HG03342 (cell line): ENCODE results near the gene DNAJB14.
A peak's percentile ranks its signal among the peaks of the same experiment; 100 is the strongest.

Experiments used
- ATAC-seq: cut with Tn5 transposase; IDR thresholded peaks from one replicate; pipeline ENCODE4 v1.9.1; 2021; ENCODE audit warnings: mild to moderate bottlenecking, moderate library complexity; ENCODE audit not compliant: unreplicated experiment

DNAJB14 gene

DNA sequence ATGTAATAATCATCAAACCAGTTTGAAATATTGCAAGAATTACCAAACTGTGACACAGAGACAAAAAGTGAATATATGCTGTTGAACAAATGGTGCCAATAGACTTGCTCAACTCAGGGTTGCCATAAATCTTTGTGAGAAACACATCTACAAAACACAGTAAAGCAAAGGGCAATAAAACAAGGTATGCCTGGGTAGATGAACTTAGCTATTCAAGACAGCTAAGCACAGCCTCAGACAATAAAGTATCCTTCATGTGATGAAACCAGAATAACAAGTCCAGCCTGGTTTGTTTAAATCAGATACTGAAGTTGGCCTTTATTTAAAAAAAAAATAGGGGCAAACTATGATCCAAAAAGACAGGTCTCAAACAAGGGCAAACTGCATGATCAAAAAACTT is 71.3 kb downstream of the DNAJB14 start:
- ATAC-seq, result no peak

DNA sequence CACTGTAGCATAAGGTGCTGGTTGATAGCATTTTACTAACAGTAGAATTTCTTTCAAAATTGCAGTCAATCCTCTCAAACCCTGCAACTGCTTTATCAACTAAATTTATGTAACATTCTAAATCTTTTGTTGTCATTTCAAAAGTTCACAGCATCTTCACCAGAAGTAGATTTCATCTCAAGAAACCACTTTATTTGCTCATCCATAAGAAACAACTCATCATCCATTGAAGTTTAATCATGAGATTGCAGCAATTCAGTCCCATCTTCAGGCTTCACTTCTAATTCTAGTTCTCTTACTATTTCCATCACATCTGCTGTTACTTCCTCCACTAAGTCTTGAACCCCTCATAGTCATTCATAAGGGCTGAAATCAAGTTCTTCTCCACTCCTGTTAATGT is 73.8 kb downstream of the DNAJB14 start:
- ATAC-seq, result no peak

DNA sequence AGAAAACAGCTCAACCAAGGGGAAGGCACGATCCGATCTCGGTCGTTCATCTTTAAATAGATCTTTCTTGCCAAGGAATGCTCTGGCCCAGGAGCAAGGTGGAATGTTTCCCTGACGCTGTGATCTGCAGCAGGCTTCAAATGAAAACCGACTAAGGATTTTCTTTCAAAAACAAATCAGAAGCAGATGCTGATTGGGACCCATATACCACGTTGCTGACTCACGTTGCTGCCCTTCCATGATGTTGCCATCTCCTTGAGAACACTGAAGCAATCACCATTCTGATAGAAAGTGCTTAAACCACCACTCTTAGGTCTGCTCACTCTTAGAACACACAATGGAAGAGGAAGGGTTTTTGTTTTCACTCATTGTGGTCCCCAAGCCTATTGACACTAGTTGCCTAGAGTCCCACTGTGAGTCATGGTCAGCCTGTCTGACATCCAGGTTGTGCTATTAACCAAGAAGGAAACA is 78.3 kb downstream of the DNAJB14 start:
- ATAC-seq, result peak; percentile 67

DNA sequence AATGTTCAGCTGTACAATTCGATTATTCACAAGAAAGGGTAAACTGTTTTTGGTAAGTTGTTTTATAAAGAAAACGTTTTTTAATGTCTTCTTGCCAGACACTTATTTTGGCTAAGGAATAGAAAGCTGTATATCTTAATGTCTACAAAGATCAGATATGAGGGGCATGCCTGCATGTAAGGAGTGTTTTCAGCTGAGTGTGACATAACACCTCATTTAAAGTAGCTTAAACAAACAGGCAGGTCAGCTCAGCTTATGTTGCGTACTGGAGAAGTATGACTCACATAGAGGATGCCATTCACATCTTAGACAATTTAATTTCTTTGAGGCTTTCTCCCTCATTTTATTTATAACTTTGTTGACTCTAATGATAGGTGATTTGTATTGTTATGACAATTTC is 82.6 kb downstream of the DNAJB14 start:
- no peak for ATAC-seq

DNA sequence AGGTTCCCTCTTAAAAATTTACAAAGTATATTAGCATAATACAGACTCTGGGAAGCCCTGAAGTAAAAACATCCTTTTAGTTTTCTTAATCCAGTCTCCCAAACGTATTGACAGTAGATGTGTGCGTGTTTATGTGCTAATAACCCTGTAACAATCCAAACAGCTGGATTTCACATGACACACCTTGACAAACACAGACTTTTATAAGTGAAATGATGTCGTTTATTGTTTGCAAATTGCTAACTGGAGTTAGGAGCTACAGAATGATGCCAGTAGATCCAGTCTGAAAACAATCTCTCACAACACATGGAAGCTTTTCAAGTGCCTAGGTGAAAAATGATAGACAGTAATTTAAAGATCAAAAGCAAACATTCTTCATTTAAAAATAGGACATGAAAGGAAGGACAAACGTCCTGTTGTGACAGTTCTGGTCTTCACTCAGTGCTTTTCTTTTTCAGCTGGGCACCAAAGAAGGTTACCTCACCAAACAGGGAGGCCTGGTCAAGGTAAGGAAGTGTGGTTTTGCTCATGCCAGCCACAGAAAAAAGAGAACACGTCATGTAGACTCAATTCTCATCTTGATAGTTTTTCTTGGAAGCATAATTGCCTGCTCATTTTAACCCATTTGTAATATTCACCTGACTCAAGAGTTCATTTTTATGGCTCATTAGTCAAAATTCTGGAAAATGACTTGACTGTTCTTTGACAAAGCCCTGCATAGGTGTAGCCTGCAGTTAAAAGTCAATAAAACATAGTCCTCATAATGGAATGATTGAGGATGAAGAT is 85.1 kb downstream of the DNAJB14 start:
- ATAC-seq, result no peak

DNA sequence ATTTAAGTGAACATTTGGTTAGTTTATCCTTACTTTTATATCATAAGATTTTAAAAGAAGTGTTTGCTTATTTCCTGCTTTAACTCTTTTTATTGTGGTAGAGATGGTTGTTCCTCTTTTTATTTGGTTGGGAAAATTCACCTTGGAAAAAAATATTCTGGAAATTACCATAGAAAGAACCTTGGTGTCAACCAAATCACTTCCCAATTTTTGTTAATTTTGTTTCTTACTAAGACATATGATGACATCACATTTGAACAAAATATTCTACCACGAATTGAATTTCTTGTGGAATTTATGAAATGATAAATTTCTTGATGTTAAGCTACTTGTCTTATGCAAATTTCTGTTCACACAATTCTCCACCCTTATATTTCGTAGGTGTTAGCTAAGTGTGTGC is 85.9 kb downstream of the DNAJB14 start:
- ATAC-seq, result no peak

DNA sequence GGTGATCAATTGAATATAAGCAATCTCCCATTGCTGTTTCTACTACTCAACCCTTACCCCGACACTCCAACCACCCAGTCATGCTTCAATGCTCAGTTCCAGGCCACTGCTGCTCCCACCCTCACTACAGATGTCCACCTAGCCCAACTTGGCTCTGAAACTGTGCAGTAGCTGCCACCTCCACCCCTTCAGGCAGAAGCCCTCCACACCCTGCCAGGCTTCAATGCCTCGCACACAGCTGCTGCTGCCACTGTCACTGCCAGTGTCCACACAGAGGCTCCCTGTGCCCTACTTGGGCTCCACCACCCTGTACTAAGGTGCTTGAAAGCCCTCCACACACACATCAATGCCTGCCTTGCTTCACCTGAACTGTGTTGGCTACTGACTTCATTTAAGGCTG is 86.8 kb downstream of the DNAJB14 start:
- no peak for ATAC-seq

DNA sequence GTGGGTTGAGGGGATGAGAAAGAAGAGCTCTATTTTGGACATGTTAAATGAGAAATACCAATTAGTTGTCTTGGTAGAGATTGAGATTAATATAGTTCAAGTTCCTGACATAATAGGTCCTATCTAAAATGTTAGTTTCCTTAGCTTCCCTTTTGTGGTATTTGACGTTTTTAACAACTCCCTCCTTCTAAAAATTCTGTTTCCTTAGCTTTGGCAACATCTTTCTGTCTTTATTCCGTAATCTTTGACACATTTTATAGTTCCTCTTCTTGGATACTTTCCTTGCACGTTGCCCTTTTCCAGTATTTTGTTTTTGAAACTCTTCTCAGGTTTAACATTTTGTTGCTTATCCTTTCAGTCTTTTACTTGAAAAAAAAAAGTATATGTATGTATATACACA is 89.1 kb downstream of the DNAJB14 start:
- no peak for ATAC-seq

DNA sequence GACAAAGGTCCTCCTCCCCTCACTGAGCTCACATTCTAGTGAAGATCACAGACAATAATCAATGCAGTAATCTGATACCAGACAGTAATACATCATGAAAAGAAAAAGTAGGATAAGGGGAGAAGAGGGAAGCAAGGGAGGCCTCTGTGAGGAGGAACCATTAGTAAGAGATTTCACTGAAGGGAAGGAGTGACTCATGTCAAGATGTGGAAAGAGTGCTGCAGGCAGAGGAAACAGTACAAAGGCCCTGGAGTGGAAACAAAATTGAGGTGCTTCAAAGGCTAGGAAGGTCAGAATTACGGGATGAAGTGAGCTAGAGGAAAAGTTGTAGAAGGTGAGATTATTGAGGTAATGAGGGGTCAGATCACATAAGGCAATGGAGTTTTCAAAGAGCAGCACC is 90.3 kb downstream of the DNAJB14 start:
- ATAC-seq, result no peak

DNA sequence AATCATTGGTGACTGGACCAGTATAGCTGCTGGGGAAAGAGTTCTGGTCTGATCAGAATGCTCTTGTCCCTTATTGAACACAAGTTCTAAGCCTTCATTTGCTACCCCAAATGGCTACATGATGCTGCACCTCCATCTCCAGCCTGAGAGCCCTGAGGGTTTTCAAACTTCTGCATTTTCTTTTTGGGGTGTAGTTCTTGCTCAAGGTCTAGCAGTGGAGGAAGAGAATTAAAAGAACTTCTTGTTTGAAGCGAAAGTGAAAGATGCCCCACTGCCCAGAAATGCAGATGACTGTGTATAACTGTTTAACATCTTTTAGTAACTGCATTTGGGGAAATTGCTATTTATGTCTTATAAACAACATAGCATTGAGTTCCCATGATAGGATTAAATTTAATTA is 90.7 kb downstream of the DNAJB14 start:
- ATAC-seq, result peak; percentile 52

DNA sequence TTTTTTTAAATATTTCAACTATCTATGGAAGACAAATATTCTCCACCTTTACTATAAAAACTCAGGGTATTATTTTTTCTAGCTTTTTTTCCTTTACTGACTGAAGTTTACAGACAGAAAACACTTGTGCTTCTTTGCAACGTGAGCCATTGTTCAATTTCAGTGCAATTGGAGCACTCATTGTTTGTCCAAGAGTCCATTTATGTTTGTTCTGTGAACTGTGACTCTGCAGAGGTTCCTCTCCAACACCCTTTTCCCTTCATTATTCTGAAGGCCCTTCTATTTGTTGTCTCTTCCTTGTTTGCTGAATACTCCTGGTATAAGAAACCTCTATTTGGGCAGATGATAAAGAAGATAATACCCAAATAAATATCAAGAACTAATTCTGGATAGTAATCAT is 92.4 kb downstream of the DNAJB14 start:
- no peak for ATAC-seq

DNA sequence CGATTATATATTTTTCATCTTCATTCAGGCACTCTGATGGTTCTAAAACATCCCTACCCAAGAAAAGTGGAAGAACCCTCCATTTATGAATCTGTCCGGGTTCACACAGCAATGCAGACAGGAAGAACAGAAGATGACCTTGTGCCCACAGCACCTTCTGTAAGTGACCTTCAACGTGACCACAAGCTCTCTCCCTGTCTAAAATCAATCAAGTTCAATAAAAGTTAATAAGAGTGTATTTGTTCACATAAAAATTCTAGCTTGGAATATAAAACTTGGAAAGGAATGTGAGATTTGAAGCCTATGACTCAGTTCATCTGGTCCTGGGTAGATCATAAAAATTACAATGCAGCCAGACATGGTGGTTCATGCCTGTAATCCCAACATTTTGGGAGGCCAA is 93.2 kb downstream of the DNAJB14 start:
- ATAC-seq, result no peak

DNA sequence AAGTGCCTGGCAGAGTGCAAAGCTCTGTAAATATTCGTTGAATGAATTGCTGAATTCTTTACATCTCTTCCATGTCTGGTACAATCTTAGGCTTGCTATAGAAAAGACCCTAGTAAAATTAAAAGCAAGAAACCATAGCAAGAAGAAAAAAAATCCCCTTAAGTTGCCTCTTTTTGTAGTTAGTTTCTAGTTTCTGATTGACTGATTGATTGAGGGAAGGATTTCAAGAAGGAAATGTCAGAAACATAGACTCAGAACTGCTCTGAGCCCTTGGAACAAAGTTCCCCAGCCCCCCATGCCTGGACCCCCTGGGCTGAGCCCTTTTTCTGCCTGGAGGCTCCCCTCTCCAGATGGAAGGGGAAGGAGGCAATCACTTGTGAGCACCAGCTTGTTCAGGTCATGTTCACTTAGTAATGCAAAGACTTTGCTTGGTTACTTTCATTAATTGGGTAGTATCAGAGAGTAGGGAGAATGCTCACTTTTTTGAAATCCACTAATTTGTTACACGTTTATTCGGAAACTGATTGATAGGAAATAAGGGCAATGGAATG is 94.1 kb downstream of the DNAJB14 start:
- ATAC-seq, result no peak

DNA sequence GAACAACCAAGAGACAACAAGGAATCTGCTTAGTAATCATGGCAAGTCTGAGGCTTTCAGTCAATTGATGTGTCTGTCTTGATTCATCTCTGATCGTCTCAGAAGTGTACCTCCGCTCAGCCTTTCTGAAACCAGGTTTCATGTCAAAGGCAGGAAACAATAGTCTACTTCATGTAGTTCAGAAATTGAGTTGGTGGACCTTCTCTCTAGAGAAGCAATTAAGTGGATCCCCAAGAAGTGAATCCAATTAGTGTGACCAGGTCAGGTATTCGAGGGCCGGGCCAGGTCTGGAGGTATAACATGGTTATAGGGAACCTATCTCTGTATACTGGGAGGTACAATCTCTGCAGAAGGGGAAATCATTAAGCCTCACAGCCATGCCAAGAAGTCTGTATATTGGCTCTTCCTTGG is 97.8 kb downstream of the DNAJB14 start:
- peak; percentile 43 for ATAC-seq

DNA sequence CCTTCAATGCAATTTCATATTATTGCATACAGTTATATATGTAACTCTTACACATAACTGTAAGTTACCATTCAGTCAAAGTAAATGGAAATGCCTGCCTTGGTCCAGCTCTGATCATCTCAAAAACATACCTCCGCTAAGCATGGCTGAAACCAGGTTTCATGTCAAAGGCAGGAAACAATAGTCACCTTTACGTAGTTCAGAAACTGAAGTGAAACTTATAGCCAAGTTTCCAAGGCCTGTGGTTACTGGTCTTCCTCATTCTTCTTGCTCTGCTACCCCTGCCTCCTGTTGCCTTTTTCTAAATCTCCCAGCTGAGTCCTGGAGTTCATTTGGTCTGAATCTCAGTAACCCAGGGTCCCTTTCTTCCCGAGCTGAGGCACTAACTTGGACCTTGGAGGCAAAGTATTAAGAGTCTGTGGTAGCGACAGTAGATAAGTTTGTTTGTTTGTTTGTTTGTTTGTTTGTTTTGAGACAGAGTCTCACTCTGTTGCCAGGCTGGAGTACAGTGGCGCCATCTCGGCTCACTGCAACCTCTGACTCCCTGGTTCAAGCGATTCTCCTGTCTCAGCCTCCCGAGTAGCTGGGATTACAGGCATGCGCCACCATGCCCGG is 98.9 kb downstream of the DNAJB14 start:
- ATAC-seq, result peak; percentile 68

DNA sequence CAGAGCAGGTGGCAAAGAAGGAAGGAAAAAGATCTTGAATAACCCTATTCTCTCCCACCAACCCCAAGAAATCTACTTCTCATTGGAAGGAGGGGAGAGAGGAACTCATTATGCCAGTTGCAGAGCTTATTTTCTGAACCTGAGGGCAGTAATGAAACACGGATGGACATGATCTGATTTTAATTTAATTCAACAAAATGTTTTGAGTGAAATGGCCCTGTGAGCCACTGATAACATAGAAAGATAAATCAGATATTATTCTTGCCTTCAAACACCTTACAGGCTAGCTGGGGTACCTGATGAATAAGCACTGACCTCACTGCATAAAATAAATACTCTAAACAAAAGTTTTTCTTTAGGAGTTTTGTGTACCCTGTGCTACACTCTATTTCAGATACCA is 99.5 kb downstream of the DNAJB14 start:
- ATAC-seq, result no peak
